HepG2 (cell line): ENCODE results near the gene AS3MT. TPM values are rescaled to one million over a fixed set of nuclear protein-coding genes. Genes with fewer than 3 reads are reported as not detected.

Experiments used
- BCL6 ChIP-seq: IDR thresholded peaks from 2 replicates; pipeline ENCODE4 v1.6.1; 2016; ENCODE audit warnings: missing genetic modification reagents, missing compliant biosample characterization
- FIP1L1 ChIP-seq: fragments of 200-400 bp; formaldehyde crosslinking; IDR thresholded peaks from 2 replicates; pipeline ENCODE4 v1.6.1; 2018; ENCODE audit warnings: low read depth, mild to moderate bottlenecking, low read length, moderate library complexity, borderline replicate concordance; ENCODE audit not compliant: insufficient read depth
- HMG20B ChIP-seq: conservative IDR thresholded peaks from 2 replicates; pipeline ENCODE4 v1.6.1; 2016; ENCODE audit warnings: missing genetic modification reagents, missing compliant biosample characterization
- JUN ChIP-seq: sonication (generic); formaldehyde crosslinking; IDR thresholded peaks from 2 replicates; pipeline ENCODE4 v1.4.0; 2020; ENCODE audit warnings: mild to moderate bottlenecking, missing genetic modification reagents
- MAFK ChIP-seq, 2 experiments: IDR thresholded peaks in 1 of 2; conservative IDR thresholded peaks in 1 of 2; 2 replicates each; pipeline ENCODE4 v1.6.1; 2011; ENCODE audit warnings: improper control_type of control experiment in 2 of 2, low read length in 2 of 2
- MATR3 ChIP-seq: sonication (generic); formaldehyde crosslinking; IDR thresholded peaks from 2 replicates; pipeline ENCODE4 v1.4.0; 2020; ENCODE audit warnings: missing genetic modification reagents
- MED8 ChIP-seq: sonication (generic); formaldehyde crosslinking; IDR thresholded peaks from 2 replicates; pipeline ENCODE4 v1.8.1; 2023; ENCODE audit warnings: mild to moderate bottlenecking, missing genetic modification reagents; ENCODE audit not compliant: insufficient replicate concordance
- MEIS2 ChIP-seq: sonication (generic); formaldehyde crosslinking; IDR thresholded peaks from 2 replicates; pipeline ENCODE4 v1.9.0; 2021; ENCODE audit warnings: mild to moderate bottlenecking, missing genetic modification reagents
- NR1H2 ChIP-seq: sonication (generic); formaldehyde crosslinking; IDR thresholded peaks from 2 replicates; pipeline ENCODE4 v1.8.1; 2022; ENCODE audit warnings: low read depth, missing genetic modification reagents, borderline replicate concordance
- REPIN1 ChIP-seq: sonication (generic); formaldehyde crosslinking; IDR thresholded peaks from 2 replicates; pipeline ENCODE4 v1.8.0; 2022; ENCODE audit warnings: missing genetic modification reagents, low read depth, mild to moderate bottlenecking, borderline replicate concordance
- SATB2 ChIP-seq: sonication (generic); formaldehyde crosslinking; IDR thresholded peaks from 2 replicates; pipeline ENCODE4 v1.5.0; 2020; ENCODE audit warnings: missing genetic modification reagents
- SRF ChIP-seq: IDR thresholded peaks from 2 replicates; pipeline ENCODE4 v1.6.1; 2011; ENCODE audit warnings: mild to moderate bottlenecking, low read depth, low read length, moderate library complexity
- TRIM24 ChIP-seq: sonication (generic); formaldehyde crosslinking; IDR thresholded peaks from 2 replicates; pipeline ENCODE4 v1.8.0; 2022; ENCODE audit warnings: mild to moderate bottlenecking, missing genetic modification reagents
- TSC22D2 ChIP-seq: sonication (generic); formaldehyde crosslinking; IDR thresholded peaks from 2 replicates; pipeline ENCODE4 v1.5.1; 2020; ENCODE audit warnings: missing genetic modification reagents, mild to moderate bottlenecking, borderline replicate concordance
- ZKSCAN8 ChIP-seq: IDR thresholded peaks from 2 replicates; pipeline ENCODE4 v1.6.1; 2016; ENCODE audit warnings: borderline replicate concordance, missing genetic modification reagents, missing compliant biosample characterization
- ZMYM4 ChIP-seq: sonication (generic); formaldehyde crosslinking; IDR thresholded peaks from 2 replicates; pipeline ENCODE4 v1.8.1; 2023; ENCODE audit warnings: mild to moderate bottlenecking, missing genetic modification reagents
- ZNF34 ChIP-seq: sonication (generic); formaldehyde crosslinking; IDR thresholded peaks from 2 replicates; pipeline ENCODE4 v1.4.0; 2020; ENCODE audit warnings: mild to moderate bottlenecking, missing genetic modification reagents, borderline replicate concordance
- ZNF446 ChIP-seq: sonication (generic); formaldehyde crosslinking; IDR thresholded peaks from 2 replicates; pipeline ENCODE4 v1.5.0; 2020; ENCODE audit warnings: mild to moderate bottlenecking, missing genetic modification reagents
- ZNF616 ChIP-seq: sonication (generic); formaldehyde crosslinking; IDR thresholded peaks from 2 replicates; pipeline ENCODE4 v1.5.0; 2020; ENCODE audit warnings: low read depth, mild to moderate bottlenecking, missing genetic modification reagents
- polyA plus RNA-seq, 8 experiments: library from polyadenylated mRNA; depleted of rRNA in 3 of 8; stranded (reverse) in 7 of 8; unstranded in 1 of 8; fragments of >200 nt; fragmentation: Illumina TruSeq in 4 of 8; extraction: Trizol in 4 of 8; gene quantifications; 2 replicates each; pipeline versions ENCODE4 v1.2.1 to v1.2.3, GENCODE V29; 2011 to 2016; ENCODE audit warnings: low read depth in 4 of 8, missing spikeins in 1 of 8, mixed read lengths in 1 of 8; ENCODE audit not compliant: insufficient read depth in 1 of 8
- total RNA-seq, 5 experiments: library from RNA; depleted of rRNA; stranded (reverse); fragments of >200 nt; fragmentation: Illumina TruSeq; extraction: Trizol; gene quantifications; 2 replicates each; pipeline ENCODE4 v1.2.3, GENCODE V29; 2016; ENCODE audit warnings: low read depth in 1 of 5
- TF ChIP-seq, protein P1 (sequence below): sonication (generic); formaldehyde crosslinking; IDR thresholded peaks from 2 replicates; pipeline ENCODE4 v1.5.0; 2020; ENCODE audit warnings: missing genetic modification reagents, mild to moderate bottlenecking, borderline replicate concordance
- TF ChIP-seq, protein P2 (sequence below): sonication (generic); formaldehyde crosslinking; IDR thresholded peaks from 2 replicates; pipeline ENCODE4 v1.4.0; 2020; ENCODE audit warnings: mild to moderate bottlenecking, missing genetic modification reagents
- TF ChIP-seq, protein P3 (sequence below): sonication (generic); formaldehyde crosslinking; IDR thresholded peaks from 2 replicates; pipeline ENCODE4 v1.8.1; 2023; ENCODE audit warnings: mild to moderate bottlenecking, missing genetic modification reagents
- TF ChIP-seq, protein P4 (sequence below): sonication (generic); formaldehyde crosslinking; IDR thresholded peaks from 2 replicates; pipeline ENCODE4 v1.4.0; 2020; ENCODE audit warnings: missing genetic modification reagents
- TF ChIP-seq, protein P5 (sequence below): fragments of 450-650 bp; IDR thresholded peaks from 2 replicates; pipeline ENCODE4 v1.6.1; 2016

AS3MT gene
- total and polyA plus RNA-seq, 2 of the 13 experiments (the other 11 are each of a cell fraction or from before 2014, with no cell fraction given): 8.7 to 17.4 TPM

DNA sequence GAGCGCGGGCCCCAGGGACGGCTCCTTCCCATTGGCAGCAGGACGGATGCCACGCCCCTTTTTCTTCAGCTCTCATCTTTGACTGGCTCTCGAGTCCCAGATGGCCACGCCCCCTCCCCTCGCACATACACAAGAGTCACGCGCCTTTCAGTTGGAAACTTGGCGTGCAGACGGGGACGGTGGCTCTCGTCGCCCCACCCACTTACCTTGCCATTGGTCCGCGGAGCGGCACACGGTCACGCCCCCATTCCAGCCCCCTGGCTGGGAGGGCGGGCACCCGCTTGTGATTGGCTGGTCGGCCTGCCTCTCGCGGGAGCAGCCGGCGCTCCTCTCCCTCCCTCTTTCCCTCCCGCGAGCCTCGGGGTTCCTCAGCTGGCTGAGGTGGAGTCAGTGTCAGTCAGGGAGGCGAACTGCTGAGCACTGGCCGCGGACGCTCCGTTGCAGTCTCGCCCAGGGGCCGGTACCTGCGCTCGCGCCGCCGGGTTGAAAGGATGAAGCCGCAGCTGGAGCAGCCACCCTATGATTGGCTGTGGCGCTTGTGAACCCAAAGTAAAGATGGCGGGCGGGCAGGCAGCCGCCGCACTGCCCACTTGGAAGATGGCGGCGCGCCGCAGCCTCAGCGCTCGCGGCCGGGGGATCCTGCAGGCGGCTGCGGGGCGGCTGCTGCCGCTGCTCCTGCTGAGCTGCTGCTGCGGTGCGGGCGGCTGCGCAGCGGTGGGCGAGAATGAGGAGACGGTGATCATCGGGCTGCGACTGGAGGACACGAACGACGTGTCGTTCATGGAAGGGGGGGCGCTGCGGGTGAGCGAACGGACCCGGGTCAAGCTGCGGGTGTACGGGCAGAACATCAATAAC lies 48.9 kb downstream of the AS3MT start, which contains the start of gene CNNM2 (continued):
- TF ChIP-seq, protein P1, sequence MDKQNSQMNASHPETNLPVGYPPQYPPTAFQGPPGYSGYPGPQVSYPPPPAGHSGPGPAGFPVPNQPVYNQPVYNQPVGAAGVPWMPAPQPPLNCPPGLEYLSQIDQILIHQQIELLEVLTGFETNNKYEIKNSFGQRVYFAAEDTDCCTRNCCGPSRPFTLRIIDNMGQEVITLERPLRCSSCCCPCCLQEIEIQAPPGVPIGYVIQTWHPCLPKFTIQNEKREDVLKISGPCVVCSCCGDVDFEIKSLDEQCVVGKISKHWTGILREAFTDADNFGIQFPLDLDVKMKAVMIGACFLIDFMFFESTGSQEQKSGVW (CRISPR knock-in tag): no peak
- TF ChIP-seq SATB2 (CRISPR knock-in tag) (no peak), NR1H2 (CRISPR knock-in tag) (no peak), BCL6 (no peak; the same call in 1 of the 2 replicates), ZNF34 (CRISPR knock-in tag) (no peak; the same call in 1 of the 2 replicates), ZMYM4 (CRISPR knock-in tag) (peak; percentile 43; the same call in 1 of the 2 replicates), ZKSCAN8 (no peak; the same call in 1 of the 2 replicates), HMG20B (CRISPR knock-in tag) (no peak), FIP1L1 (no peak), JUN (CRISPR knock-in tag) (no peak), TRIM24 (no peak), ZNF616 (peak; percentile 58; the same call in 1 of the 2 replicates), MATR3 (CRISPR knock-in tag) (no peak), SRF (no peak), MAFK (conservative IDR thresholded peaks at IDR 0.05 in 1 of 2, IDR thresholded peaks at IDR 0.05 in 1 of 2; ENCODE audit: low read length in 2 of 2) (no peak), MEIS2 (CRISPR knock-in tag) (peak; percentile 61; the same call in 1 of the 2 replicates), TSC22D2 (CRISPR knock-in tag) (no peak), ZNF446 (CRISPR knock-in tag) (peak; percentile 84; the same call in 1 of the 2 replicates), REPIN1 (CRISPR knock-in tag) (no peak), MED8 (CRISPR knock-in tag) (peak; percentile 85)
- TF ChIP-seq, protein P2, sequence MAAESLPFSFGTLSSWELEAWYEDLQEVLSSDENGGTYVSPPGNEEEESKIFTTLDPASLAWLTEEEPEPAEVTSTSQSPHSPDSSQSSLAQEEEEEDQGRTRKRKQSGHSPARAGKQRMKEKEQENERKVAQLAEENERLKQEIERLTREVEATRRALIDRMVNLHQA (CRISPR knock-in tag): no peak
- TF ChIP-seq, protein P3, sequence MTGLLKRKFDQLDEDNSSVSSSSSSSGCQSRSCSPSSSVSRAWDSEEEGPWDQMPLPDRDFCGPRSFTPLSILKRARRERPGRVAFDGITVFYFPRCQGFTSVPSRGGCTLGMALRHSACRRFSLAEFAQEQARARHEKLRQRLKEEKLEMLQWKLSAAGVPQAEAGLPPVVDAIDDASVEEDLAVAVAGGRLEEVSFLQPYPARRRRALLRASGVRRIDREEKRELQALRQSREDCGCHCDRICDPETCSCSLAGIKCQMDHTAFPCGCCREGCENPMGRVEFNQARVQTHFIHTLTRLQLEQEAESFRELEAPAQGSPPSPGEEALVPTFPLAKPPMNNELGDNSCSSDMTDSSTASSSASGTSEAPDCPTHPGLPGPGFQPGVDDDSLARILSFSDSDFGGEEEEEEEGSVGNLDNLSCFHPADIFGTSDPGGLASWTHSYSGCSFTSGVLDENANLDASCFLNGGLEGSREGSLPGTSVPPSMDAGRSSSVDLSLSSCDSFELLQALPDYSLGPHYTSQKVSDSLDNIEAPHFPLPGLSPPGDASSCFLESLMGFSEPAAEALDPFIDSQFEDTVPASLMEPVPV (CRISPR knock-in tag): no peak; the same call in 1 of the 2 replicates
- TF ChIP-seq, protein P4, sequence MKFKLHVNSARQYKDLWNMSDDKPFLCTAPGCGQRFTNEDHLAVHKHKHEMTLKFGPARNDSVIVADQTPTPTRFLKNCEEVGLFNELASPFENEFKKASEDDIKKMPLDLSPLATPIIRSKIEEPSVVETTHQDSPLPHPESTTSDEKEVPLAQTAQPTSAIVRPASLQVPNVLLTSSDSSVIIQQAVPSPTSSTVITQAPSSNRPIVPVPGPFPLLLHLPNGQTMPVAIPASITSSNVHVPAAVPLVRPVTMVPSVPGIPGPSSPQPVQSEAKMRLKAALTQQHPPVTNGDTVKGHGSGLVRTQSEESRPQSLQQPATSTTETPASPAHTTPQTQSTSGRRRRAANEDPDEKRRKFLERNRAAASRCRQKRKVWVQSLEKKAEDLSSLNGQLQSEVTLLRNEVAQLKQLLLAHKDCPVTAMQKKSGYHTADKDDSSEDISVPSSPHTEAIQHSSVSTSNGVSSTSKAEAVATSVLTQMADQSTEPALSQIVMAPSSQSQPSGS (CRISPR knock-in tag): no peak
- TF ChIP-seq, protein P5, sequence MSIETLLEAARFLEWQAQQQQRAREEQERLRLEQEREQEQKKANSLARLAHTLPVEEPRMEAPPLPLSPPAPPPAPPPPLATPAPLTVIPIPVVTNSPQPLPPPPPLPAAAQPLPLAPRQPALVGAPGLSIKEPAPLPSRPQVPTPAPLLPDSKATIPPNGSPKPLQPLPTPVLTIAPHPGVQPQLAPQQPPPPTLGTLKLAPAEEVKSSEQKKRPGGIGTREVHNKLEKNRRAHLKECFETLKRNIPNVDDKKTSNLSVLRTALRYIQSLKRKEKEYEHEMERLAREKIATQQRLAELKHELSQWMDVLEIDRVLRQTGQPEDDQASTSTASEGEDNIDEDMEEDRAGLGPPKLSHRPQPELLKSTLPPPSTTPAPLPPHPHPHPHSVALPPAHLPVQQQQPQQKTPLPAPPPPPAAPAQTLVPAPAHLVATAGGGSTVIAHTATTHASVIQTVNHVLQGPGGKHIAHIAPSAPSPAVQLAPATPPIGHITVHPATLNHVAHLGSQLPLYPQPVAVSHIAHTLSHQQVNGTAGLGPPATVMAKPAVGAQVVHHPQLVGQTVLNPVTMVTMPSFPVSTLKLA: peak; percentile 99
